Measurements from ENCODE around the gene PTGR3.
"Not testable (repeated sequence)": the region's sequence is repeated elsewhere in the genome, so short reads cannot be mapped to it uniquely, and the experiment has no call there.

The PTGR3 gene

DNA sequence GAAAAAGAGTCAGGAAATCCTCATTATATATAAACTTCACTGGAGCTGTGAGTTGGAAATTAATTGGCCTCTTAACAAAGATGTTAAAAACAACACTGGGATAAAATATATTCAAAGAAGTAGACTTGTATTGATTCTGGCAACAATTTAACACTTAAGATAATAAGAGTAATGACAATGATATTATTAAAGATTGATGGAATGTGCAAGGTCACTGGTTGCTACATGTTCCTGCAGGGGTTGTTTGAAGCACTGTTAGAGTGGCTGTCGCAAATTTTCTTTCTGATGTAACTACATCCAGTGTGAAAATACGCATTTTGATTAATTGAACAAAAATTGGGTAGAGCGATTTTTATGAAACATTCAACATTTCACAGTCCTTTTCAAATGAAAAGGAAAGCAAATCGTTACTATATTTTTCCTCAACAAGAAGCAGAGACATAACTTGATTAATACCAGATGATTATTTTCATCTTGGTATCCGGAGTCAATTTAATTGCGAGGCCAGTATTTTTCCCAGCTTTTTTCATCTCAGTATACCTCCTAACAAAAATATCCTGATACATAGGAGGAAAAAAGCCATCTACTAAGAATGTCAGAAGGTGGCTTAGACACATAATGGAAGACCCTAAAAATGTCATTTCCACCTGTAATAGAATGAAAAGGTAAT lies 6.1 kb downstream of the PTGR3 start:
- DNase-seq (ENCODE audit: low read depth in 2 of 2): no peak

- DNase-seq (ENCODE audit: low read depth in 2 of 2): no peak
Observed at GRCh38 chr18:75201282-75202270, 7.4 kb downstream of the PTGR3 start.

DNA sequence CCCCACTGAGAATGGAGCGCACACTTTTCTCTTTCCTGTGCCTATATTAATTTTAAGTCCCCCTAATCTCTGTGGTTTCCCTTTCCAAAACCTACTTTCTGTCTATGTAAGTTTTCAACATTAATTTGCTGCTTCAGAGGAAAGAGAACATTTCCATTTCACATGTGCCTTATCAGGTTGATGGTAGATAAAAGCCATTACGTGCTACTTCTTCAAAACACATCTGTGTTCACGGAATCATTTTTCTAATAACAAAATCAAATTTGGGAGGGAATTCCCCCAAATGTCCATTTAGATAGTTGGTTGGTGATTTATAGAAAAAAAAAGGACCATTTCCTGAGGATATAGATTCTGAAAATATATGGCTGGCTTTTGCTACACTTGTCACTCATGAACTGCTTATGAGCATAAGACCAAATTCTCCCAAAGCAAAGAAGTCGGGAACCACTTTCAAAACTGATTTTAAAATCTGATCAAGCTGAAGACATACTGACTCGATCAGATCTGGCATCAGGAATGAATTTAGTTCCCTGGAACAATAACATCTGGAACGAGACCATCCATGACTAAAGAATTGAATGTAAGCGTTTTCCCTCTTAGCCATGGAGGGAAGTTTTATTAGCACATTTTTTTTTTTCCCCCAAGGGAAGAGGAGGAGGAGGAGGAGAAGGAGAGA lies 8.2 kb downstream of the PTGR3 start:
- no peak for DNase-seq (ENCODE audit: low read depth in 2 of 2)

- no peak for DNase-seq (ENCODE audit: low read depth in 2 of 2)
Observed at GRCh38 chr18:75200071-75200470, 8.9 kb downstream of the PTGR3 start.

DNA sequence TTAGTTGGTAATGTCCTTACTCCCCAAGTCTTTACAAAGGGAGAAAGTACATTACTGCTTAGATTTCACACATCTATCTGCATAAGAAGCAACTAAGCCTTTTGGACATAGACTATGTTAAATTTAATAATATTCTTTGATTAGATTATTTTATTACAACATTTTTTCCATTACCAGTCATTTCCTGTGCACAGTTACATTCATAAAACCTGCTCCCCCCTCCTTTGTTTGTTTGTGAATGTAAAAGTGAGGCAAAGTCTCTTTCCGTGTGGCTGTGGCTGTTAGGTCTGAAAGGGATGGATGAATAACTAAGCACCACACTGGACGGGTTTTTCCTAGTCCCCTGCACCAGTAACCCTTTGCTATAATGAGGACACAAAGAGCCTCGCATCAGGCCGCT lies 9.6 kb downstream of the PTGR3 start:
- no peak for DNase-seq (ENCODE audit: low read depth in 2 of 2)

- no peak for DNase-seq (ENCODE audit: low read depth in 2 of 2)
Observed at GRCh38 chr18:75198036-75198435, 10.9 kb downstream of the PTGR3 start.

- DNase-seq (ENCODE audit: low read depth in 2 of 2): no peak
Observed at GRCh38 chr18:75192899-75193298, 16.0 kb downstream of the PTGR3 start.

DNA sequence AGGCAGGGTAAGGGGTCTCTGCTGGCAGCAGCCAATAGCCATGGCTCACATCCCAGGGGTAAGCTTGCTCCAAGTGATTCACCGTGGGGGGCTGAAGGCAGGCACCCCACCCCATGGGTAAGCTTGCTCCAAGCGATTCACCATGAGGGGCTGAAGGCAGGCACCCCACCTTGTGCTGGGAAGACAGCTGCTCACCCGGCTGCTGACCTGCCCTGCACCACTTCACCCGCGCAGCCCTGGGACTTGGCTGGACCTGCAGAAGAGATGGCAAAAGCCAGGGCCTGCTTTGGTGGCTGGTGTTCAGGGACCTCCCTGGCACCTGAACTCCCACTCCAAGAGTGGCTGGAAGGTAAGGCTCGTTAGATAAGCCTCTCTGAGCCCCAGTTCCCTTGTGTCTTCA lies 19.2 kb downstream of the PTGR3 start:
- DNase-seq (ENCODE audit: low read depth in 2 of 2): no peak

DNA sequence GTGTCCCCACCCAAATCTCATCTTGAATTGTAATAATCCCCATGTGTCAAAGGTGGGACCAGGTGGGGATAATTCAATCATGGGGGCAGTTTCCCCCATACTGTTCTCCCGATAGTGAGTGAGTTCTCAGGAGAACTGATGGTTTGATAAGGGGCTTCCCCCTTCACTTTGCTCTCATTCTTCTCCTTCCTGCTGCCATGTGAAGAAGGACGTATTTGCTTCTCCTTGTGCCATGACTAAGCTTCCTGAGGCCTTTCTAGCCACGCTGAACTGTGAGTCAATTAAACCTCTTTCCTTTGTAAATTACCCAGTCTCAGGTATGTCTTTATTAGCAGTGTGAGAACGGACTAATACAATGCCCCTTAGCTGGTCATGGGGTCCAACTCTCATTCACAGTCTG lies 21.2 kb downstream of the PTGR3 start:
- DNase-seq (ENCODE audit: low read depth in 2 of 2): not testable (repeated sequence)

- DNase-seq (ENCODE audit: low read depth in 2 of 2): no peak
Observed at GRCh38 chr18:75185460-75185859, 23.5 kb downstream of the PTGR3 start.

GRCh38 chr18:75183973-75184493 lies 24.9 kb downstream of the PTGR3 start:
- DNase-seq (ENCODE audit: low read depth in 2 of 2): no peak

DNA sequence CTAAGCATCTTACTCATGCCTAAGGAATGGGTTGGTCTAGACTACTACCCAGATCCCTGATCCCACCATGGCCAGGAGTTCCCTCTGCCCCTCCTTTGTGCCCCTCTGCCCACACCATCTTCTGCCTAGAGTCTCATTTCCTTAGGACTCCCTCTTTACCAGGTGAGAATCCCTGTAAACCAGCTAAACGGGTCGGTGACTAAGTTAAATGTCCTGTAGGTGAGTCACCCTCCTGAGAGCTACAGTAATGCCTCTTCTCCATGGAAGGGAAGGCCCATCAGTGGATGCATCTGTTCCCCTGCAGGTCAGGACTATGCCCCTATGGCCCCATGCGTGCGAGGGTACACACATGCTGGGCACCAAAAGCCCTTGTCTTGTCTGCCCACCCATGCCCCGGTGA lies 25.4 kb downstream of the PTGR3 start:
- DNase-seq (ENCODE audit: low read depth in 2 of 2): no peak

GRCh38 chr18:75179819-75180600 lies 28.9 kb downstream of the PTGR3 start:
- DNase-seq (ENCODE audit: low read depth in 2 of 2): no peak

DNA sequence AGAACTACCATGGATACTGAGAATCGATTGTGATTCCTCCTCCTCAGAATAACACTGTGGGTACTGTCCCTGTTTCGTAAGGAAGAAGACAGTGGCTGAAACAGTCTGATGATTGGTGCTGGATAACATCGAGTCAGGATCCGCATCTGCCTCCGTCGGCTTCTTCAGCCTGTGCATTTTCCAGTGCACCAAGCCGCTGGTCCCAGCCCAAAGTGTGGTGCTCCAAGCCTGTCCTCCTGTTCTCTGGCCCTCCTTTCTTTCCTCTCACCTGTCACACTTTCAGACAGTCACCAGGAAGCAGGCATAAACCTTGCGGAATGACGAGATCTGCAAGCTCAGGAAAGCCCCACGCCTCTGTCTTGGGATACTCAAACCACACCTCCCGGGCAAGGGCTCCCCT lies 30.6 kb downstream of the PTGR3 start:
- DNase-seq (ENCODE audit: low read depth in 2 of 2): no peak

- no peak for DNase-seq (ENCODE audit: low read depth in 2 of 2)
Observed at GRCh38 chr18:75176849-75177248, 32.1 kb downstream of the PTGR3 start.

DNA sequence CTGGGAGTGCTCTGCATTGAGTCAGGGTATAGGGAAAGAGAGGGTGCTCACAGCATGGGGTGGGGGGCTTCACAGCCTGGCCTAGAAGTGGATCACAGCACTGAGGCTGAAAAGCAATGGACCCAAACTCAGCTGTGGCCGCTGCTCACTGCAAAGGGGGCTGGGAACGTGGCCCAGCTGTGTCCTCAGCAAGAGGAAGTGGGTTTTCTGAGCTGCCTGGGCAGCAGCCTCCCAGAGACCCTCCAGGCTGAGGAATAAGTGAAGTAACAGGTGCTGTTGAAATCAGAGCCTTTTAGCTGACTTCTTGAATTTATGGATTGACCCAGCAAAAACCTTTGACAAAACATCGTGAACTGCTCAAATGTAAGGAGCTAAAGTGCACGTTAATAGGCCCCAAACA lies 35.2 kb downstream of the PTGR3 start:
- no peak for DNase-seq (ENCODE audit: low read depth in 2 of 2)

DNA sequence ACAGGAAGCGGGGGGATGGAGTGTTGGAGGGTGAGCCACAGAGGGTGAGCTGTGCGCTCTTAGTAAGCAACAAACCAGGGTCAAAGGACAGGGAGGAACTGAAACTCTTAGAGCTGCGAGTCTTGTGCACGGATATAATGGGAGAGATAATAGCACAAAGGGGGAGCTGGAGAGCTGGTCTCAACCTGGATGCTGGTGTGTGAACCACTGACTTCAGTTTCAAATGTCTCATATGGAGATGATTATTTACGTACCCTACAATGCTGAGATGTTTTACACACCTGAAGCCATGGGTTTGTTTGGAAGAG lies 35.9 kb downstream of the PTGR3 start:
- DNase-seq (ENCODE audit: low read depth in 2 of 2): no peak

DNA sequence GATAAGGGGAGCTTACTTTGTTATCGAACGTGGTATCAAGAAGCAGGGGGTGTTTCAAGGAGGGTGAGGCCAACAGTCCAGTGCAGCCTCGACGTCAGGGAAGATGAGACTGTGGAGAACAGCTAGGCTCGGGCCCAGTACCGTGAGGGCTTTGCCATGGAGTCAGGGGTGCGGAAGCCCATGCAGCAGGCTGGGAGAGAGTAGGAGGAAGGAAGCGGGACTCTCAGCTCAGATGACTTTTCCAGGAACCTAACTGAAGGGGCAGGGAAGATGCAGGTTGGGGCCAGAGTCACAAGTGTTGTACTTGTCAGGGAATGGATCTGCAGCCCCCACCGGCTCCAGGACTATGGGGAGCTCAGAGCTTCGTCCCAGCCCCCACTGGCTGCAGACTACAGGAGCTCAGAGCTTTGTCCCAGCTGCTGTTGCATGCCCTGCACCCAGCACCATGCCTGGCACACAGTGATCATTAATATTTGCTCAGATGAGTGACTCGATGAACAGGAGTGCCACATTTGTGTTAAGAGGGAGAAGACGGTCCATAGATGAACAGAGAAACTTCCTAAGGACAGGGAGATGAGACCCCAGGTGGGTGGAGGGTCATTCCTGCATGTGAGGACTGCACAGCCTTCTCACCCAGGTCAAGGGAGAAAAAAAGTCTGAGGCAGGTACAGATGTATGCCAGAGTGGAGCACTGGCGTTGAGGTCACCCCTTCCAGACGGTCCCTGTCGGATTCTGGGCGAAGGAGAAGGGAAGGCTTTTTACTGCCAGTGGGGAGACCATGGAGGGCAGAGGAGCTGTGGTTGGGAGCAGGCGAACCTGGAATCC lies 36.4 kb downstream of the PTGR3 start:
- DNase-seq (ENCODE audit: low read depth in 2 of 2): no peak

GRCh38 chr18:75170916-75171315 lies 38.0 kb downstream of the PTGR3 start:
- DNase-seq (ENCODE audit: low read depth in 2 of 2): no peak

- DNase-seq (ENCODE audit: low read depth in 2 of 2): no peak
Observed at GRCh38 chr18:75170022-75170789, 38.7 kb downstream of the PTGR3 start.
